COLO668 (cell line): ENCODE measurements around the gene CENPC.
"Not testable (repeated sequence)": the region's sequence is repeated elsewhere in the genome, so short reads cannot be mapped to it uniquely, and the experiment has no call there.

ENCODE experiments used
- DNase-seq: peaks from one replicate; lab custom pipeline; 2025; ENCODE audit not compliant: unreplicated experiment; lab: John Stamatoyannopoulos, UW

CENPC gene

DNA sequence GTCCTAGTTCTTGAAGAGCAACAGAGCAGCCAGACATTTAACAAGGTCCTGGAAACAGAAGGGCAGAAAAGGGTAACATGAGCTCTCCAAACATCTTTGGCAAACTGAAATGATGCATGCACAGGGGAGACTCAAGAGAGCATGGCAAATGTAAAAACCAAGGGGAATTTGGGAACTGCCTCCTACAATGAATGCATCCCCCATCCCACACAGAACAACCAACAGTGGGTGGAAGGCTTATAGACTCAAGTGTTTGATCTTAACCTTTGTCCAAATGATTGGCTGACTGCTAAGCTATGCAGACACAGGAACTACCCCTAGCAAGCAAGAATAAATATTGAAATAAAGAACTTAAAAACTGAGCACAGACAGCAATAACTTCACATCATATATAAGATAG lies 74.4 kb downstream of the CENPC start:
- no peak for DNase-seq

DNA sequence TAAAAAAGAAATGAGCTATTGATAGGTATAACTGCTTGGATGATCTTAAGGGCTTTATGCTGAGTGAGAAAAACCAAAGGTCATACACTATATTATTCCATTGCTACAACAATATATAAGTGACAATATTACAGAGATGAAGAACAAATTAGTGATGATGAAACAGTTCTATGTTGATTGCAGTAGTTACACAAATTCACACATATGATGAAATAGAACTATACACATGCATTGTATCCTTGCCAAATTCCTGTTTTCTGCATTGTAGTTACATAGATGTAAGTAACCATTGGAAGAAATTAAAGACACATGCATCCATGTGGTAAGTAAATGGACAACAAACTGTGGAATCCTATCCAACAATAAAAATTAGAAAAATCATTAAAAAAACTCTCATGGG lies 76.5 kb downstream of the CENPC start:
- no peak for DNase-seq

- DNase-seq: no peak
Observed at GRCh38 chr4:67466751-67467150, 78.6 kb downstream of the CENPC start.

DNA sequence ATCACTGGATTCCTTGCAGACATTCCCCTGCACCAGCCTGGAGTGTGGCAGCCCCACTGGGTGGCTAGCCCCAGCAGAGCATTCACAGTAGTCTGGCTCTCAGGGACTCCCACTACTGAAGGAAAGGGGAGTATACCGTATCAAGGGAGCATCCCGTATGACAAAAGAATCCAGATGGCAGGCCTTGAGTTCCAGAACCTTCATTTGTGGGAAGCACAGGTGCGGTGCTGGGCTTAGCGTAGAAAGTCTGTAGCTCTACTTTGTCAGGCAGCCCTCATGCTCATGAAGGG lies 79.6 kb downstream of the CENPC start:
- DNase-seq: no peak

DNA sequence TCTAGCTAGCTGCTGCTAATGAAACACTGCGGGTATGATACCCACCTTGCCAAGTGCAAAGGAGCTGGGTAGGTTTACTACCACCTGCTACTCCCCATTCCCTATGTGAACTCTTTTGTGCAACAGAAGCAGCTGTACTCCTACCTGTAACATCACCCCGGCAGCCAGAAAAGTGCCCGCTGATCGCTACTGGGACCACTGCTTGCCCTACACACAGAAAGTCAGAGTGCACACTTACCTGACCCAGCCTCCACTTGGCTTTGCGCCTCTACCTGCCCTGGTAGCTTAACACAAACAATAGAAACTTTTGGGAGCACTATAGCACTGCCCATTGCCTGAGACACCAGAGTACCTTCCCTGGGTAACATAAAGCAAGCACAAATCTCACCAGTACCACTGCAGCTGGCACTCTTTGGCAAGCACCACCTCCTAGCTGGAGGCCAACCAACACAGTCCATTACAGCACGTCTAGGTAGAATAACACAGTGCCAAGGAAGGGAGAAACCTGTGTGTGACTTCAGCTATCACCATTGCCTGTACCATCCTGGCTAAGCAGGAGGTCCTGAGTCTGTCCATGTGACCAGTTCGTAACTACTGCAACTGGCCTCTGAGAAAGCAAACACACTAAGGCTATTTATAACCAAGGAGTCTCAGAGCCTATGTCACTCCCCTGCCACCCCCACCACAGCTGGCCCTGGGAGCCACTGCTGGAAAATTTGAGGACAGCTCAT lies 80.1 kb downstream of the CENPC start:
- DNase-seq: no peak

DNA sequence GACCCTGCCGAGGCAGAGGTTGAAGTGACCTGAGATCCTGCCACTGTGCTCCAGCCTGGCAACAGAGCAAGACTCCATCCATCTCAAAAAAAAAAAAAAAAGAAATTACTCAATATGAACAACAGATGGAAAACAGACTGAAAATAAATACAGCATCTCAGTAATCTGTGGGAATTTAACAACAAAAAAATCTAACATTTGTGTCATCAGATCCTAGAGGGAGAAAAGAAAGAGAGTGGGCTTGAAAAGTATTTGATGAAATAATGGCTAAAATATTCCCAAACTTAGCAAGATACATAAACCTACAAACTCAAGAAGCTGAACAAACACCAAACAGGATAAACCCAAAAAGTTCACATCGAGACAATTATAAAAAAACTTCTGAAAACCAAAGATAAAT lies 84.7 kb downstream of the CENPC start:
- DNase-seq: no peak

DNA sequence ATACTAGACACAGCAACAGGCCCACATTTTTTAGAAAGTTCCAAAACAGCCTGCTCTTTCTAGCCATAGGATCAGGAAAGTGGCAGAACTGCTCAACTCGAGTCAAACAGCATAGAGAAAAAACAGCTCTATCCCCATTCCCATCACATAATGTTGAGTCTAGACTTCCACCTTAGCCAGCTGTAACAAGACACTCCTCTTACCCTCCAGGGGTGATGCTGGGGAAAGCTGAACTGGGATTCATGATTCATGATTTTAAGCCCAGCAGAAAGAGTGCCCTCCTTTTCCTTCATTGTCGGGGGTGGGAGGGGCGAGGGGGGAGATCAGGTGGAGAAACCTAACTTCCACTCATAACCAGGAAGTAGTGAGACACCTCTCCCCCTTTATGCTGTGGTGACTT lies 86.1 kb downstream of the CENPC start:
- no peak for DNase-seq

DNA sequence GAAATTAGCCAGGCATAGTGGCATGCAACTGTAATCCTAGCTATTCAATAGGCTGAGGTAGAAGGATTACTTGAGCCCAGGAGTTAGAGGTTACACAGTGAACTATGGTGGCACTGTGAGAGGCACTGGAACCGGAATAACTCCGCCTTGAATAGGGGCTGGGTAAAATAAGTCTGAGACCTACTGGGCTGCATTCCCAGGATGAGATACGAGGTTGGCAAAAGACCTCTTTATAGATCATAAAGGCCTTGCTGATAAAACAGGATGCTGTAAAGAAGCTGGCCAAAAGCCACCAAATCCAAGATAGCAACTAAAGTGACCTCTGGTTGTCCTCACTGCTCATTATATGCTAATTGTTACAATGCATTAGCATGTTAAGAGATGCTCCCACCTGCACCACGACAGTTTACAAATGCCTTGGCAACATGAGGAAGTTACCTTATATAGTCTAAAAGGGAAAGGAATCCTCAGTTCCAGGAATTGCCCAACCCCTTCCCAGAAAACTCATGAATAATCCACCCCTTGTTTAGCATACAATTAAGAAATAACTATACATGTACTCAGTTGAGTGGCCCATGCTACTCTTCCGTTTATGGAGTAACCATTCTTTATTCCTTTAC lies 88.6 kb downstream of the CENPC start:
- DNase-seq: no peak

DNA sequence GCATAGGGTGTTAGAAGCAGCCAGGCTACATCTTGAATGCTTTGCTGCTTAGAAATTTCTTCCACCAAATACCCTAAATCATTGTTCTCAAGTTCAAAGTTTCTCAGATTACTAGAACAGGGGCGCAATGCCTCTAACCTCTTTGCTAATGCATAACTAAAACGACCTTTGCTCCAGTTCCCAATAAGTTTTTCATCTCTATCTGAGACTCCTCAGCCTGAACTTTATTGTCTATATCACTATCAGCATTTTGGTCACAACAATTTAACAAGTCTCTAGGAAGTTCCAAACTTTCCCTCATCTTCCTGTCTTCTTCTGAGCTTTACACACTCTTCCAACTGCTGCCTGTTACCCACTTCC lies 92.5 kb downstream of the CENPC start:
- DNase-seq: not testable (repeated sequence)

- no peak for DNase-seq
Observed at GRCh38 chr4:67452100-67452845, 93.0 kb downstream of the CENPC start.

DNA sequence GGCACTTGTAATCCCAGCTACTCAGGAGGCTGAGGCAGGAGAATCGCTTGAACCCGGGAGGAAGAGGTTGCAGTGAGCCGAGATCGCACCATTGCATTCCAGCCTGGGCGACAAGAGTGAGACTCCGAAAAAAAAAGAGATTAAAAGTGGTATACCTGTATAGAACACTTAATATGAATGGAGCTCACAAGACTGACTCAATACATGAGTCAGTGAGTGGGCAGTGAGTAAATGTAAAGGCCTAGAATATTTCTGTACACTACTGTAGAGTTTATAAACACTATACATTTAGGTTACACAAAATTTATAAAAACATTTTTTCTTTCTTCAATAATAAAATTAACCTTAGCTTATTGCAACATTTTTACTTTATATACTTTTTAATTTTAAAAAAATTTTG lies 93.8 kb downstream of the CENPC start:
- DNase-seq: no peak

DNA sequence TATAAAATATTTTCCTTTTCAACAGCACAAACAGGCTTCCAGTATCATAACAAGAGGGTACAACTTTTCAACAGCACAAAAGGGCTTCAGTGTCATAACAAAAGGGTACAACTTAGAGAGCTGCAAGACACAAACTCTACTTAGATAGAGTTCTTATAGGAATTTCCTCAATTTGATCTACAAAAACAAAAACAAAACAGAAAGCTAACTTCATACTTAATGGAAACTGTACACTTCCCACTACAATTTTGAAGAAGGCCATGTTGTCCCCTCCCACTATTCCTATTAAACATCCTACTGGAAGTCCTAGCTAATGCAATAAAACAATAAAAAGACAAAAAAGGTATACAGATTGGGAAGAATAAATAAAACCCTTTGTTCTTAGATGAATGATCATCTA lies 96.7 kb downstream of the CENPC start:
- DNase-seq: no peak

GRCh38 chr4:67447873-67448272 lies 97.4 kb downstream of the CENPC start:
- DNase-seq: no peak

GRCh38 chr4:67446811-67447210 lies 98.5 kb downstream of the CENPC start:
- DNase-seq: no peak

DNA sequence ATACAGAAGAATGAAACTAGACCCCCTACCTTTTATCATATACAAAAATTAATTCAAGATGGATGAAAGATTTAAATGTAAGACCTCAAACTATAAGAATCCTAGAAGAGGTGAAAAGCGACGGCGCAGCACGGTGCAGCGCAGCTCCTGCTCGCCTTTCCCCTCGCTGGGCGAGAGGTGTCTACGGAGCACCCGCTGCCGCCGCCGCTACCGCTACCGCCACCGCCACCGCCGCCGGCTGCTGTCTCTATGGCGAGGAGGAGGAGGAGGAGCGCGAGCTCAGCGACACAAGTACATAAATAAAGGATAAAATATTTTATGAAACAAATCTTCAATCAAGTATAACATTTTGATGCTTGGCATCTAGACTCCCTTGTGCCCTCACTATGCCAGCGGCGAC lies 99.4 kb downstream of the CENPC start:
- not testable (repeated sequence) for DNase-seq

GRCh38 chr4:67438975-67439374 lies 106.3 kb downstream of the CENPC start:
- DNase-seq: no peak

GRCh38 chr4:67437974-67438713 lies 107.2 kb downstream of the CENPC start:
- no peak for DNase-seq

DNA sequence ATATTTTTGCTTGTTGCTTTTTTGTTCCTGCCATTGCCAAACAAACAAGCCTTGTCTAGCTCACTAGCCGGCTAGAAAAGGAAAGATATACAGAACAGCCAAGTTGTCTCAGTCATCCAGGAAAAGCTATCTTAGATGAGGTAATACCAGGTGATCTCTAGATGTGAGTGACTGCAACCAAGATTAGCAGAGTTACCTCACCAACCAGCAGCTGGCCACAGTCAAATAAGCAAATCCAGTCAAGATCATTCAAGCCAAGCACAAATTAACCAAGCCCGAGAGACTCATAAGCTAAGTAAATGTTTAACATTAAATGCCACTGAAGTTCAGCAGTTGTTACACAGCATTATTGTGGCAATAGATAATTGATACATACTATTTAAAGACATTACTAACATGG lies 108.6 kb downstream of the CENPC start:
- no peak for DNase-seq

GRCh38 chr4:67430989-67431388 lies 114.3 kb downstream of the CENPC start:
- DNase-seq: no peak

- no peak for DNase-seq
Observed at GRCh38 chr4:67428819-67429218, 116.5 kb downstream of the CENPC start.
